ENCODE data around the gene SLC16A1. TPM values are rescaled to one million over a fixed set of nuclear protein-coding genes. Genes with fewer than 3 reads are reported as not detected.

The SLC16A1 gene
- total and polyA plus RNA-seq, 2 donors (not counting 3 experiments of a cell fraction or from before 2014, with no cell fraction given): 148 to 188 TPM

DNA sequence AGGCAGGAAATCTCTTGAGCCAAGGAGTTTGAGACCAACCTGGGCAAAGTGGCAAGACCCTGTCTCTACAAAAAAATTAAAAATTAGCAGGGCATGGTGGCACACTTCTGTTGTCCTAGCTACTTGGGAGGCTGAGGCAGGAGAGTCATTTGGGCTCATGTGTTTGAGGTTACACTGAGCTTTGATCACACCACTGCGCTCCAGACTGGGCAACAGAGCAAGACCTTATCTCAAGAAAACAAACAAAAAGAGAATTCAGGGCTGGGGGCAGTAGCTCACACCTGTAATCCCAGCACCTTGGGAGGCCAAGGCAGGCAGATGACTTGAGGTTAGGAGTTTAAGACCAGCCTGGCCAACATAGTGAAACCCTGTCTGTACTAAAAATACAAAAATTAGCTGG is 17.8 kb upstream of the SLC16A1 start:
- FAIRE-seq: no peak
- TF ChIP-seq, protein P1, sequence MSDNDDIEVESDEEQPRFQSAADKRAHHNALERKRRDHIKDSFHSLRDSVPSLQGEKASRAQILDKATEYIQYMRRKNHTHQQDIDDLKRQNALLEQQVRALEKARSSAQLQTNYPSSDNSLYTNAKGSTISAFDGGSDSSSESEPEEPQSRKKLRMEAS (IDR thresholded peaks at IDR 0.05; ENCODE audit: insufficient read depth, insufficient read length): no peak
- TF ChIP-seq MYC (IDR thresholded peaks at IDR 0.05; ENCODE audit: low read depth, low read length) (no peak), EZH2 (IDR thresholded peaks at IDR 0.05; ENCODE audit: borderline replicate concordance, low read depth, low read length, severe bottlenecking) (no peak), JUN (IDR thresholded peaks at IDR 0.05; ENCODE audit: borderline replicate concordance, insufficient read depth, insufficient read length, low read depth) (no peak), FOS (IDR thresholded peaks at IDR 0.05; ENCODE audit: borderline replicate concordance, insufficient read depth, low read length) (no peak), POLR2AphosphoS5 (IDR thresholded peaks at IDR 0.05; ENCODE audit: insufficient read depth, low read depth, low read length) (no peak), GATA2 (IDR thresholded peaks at IDR 0.05; ENCODE audit: insufficient read depth, insufficient read length, low read depth, low read length) (no peak)

DNA sequence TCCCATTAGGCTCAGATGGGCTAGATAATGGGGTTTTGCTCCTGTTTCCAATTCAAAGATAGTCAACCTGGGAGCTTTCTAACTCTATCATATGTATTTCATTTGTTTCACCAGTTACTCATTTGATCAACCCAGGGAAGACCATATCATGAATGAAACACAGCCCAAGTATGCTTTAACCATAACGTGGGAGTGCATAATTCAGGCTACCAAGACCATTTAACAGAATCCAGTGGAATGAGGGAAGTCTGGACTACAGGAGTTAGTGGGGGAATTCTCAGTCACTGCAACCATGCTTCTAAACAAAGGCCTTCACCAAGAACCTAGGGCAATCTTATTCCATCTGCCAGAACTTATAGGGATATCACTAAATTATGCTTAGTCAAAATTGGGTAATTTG is 15.0 kb upstream of the SLC16A1 start:
- H3K9ac ChIP-seq (replicated peaks; ENCODE audit: extremely low read depth, insufficient read depth, low read length): no peak overlapping the region
- no peak for TF ChIP-seq JUN (IDR thresholded peaks at IDR 0.05; ENCODE audit: borderline replicate concordance, insufficient read depth, insufficient read length, low read depth)
- TF ChIP-seq GATA2 (IDR thresholded peaks at IDR 0.05; ENCODE audit: insufficient read depth, insufficient read length, low read depth, low read length): no peak
- TF ChIP-seq EZH2 (IDR thresholded peaks at IDR 0.05; ENCODE audit: borderline replicate concordance, low read depth, low read length, severe bottlenecking): no peak
- TF ChIP-seq, protein P1 (IDR thresholded peaks at IDR 0.05; ENCODE audit: insufficient read depth, insufficient read length): no peak
- TF ChIP-seq, protein P2, sequence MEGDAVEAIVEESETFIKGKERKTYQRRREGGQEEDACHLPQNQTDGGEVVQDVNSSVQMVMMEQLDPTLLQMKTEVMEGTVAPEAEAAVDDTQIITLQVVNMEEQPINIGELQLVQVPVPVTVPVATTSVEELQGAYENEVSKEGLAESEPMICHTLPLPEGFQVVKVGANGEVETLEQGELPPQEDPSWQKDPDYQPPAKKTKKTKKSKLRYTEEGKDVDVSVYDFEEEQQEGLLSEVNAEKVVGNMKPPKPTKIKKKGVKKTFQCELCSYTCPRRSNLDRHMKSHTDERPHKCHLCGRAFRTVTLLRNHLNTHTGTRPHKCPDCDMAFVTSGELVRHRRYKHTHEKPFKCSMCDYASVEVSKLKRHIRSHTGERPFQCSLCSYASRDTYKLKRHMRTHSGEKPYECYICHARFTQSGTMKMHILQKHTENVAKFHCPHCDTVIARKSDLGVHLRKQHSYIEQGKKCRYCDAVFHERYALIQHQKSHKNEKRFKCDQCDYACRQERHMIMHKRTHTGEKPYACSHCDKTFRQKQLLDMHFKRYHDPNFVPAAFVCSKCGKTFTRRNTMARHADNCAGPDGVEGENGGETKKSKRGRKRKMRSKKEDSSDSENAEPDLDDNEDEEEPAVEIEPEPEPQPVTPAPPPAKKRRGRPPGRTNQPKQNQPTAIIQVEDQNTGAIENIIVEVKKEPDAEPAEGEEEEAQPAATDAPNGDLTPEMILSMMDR (IDR thresholded peaks at IDR 0.05; ENCODE audit: extremely low read depth in 1 of 2, insufficient read depth in 1 of 2, low read depth in 1 of 2, low read length in 2 of 2): no peak
- H3K79me2 ChIP-seq (ENCODE audit: control insufficient read depth, insufficient read depth, low read length): no peaks in the 10 kb centered on the region
- no peak for FAIRE-seq
- H3K4me1 ChIP-seq (ENCODE audit: control insufficient read depth, extremely low read depth, insufficient read depth, low read length): no peaks in the 10 kb centered on the region
- peaks cover 9 to 11% of the 10 kb centered on the region in 2 experiments for H3K36me3 ChIP-seq (ENCODE audit: control insufficient read depth in 2 of 2, extremely low read depth in 1 of 2, insufficient read depth in 2 of 2, low read length in 2 of 2)
- H3K9me1 ChIP-seq (replicated peaks; ENCODE audit: control insufficient read depth, extremely low read depth, insufficient read depth, low read length): no peaks in the 10 kb centered on the region
- H3K4me2 ChIP-seq (ENCODE audit: insufficient read depth, low read length): no peak overlapping the region
- DNase-seq (ENCODE audit: low read depth, low spot score): no peak
- dilution Hi-C loops (cut with MboI; ENCODE audit: extremely low pct_ligation_motif_present, low sequenced_read_pairs): no loop called here
- no peaks in the 10 kb centered on the region for H4K20me1 ChIP-seq (replicated peaks; ENCODE audit: control insufficient read depth, extremely low read depth, insufficient read depth, low read length)
- ChIA-PET CTCF (interaction anchor here (0.6 kb wide), 1 partner anchor 48 kb away, joined by 4 read pairs; no protein-coding TSS in a partner anchor), POLR2A (no interaction called here)
- H3K27me3 ChIP-seq (ENCODE audit: control insufficient read depth in 2 of 2, insufficient read depth in 2 of 2, low read length in 2 of 2): no peaks in the 10 kb centered on the region
- no peak overlapping the region for H3K27ac ChIP-seq (ENCODE audit: insufficient read depth, low read depth, low read length)
- no TSS peak for BruUV-seq (replicated peaks)
- no peaks in the 10 kb centered on the region for H3K9me3 ChIP-seq (replicated peaks; ENCODE audit: control insufficient read depth, insufficient read depth, low read length)
- H2AFZ ChIP-seq (ENCODE audit: low read depth, low read length): no peak overlapping the region
- H3K4me3 ChIP-seq (replicated peaks in 1 of 3; ENCODE audit: insufficient read depth in 1 of 3, low read depth in 1 of 3, low read length in 3 of 3): no peak overlapping the region
- intact Hi-C loops (cut with micrococcal nuclease): no loop called here

More for the DNA sequence above, 17.8 kb upstream of the SLC16A1 start:
- Histone ChIP-seq H3K9me1 (replicated peaks; ENCODE audit: control insufficient read depth, extremely low read depth, insufficient read depth, low read length) (no peaks in the 10 kb centered on the region), H3K9me3 (replicated peaks; ENCODE audit: control insufficient read depth, insufficient read depth, low read length) (no peaks in the 10 kb centered on the region), H3K9ac (replicated peaks; ENCODE audit: extremely low read depth, insufficient read depth, low read length) (no peak overlapping the region), H3K4me1 (ENCODE audit: control insufficient read depth, extremely low read depth, insufficient read depth, low read length) (no peaks in the 10 kb centered on the region), H3K79me2 (ENCODE audit: control insufficient read depth, insufficient read depth, low read length) (no peaks in the 10 kb centered on the region), H3K4me3 (replicated peaks in 1 of 3; ENCODE audit: insufficient read depth in 1 of 3, low read depth in 1 of 3, low read length in 3 of 3) (no peak overlapping the region), H3K27me3 (ENCODE audit: control insufficient read depth in 2 of 2, insufficient read depth in 2 of 2, low read length in 2 of 2) (no peaks in the 10 kb centered on the region), H4K20me1 (replicated peaks; ENCODE audit: control insufficient read depth, extremely low read depth, insufficient read depth, low read length) (no peaks in the 10 kb centered on the region), H2AFZ (ENCODE audit: low read depth, low read length) (no peak overlapping the region), H3K27ac (ENCODE audit: insufficient read depth, low read depth, low read length) (no peak overlapping the region), H3K4me2 (ENCODE audit: insufficient read depth, low read length) (no peak overlapping the region), H3K36me3 (ENCODE audit: control insufficient read depth in 2 of 2, extremely low read depth in 1 of 2, insufficient read depth in 2 of 2, low read length in 2 of 2) (no peaks in the 10 kb centered on the region)
- ChIA-PET CTCF (interaction anchor here (0.6 to 1.4 kb wide), 3 partner anchors 9 to 99 kb away, joined by 3 to 5 read pairs (median 3); no protein-coding TSS in a partner anchor), POLR2A (interaction anchor here (0.5 kb wide), 1 partner anchor 16 kb away, joined by 6 read pairs; no protein-coding TSS in a partner anchor)
- intact Hi-C loops (cut with micrococcal nuclease): no loop called here
- DNase-seq (ENCODE audit: low read depth, low spot score): no peak
- no TSS peak for BruUV-seq (replicated peaks)
- dilution Hi-C loops (cut with MboI; ENCODE audit: extremely low pct_ligation_motif_present, low sequenced_read_pairs): no loop called here

Measured in endothelial cell of umbilical vein (primary cell).